ENCODE measurements around the gene OSCP1.

The OSCP1 gene

DNA sequence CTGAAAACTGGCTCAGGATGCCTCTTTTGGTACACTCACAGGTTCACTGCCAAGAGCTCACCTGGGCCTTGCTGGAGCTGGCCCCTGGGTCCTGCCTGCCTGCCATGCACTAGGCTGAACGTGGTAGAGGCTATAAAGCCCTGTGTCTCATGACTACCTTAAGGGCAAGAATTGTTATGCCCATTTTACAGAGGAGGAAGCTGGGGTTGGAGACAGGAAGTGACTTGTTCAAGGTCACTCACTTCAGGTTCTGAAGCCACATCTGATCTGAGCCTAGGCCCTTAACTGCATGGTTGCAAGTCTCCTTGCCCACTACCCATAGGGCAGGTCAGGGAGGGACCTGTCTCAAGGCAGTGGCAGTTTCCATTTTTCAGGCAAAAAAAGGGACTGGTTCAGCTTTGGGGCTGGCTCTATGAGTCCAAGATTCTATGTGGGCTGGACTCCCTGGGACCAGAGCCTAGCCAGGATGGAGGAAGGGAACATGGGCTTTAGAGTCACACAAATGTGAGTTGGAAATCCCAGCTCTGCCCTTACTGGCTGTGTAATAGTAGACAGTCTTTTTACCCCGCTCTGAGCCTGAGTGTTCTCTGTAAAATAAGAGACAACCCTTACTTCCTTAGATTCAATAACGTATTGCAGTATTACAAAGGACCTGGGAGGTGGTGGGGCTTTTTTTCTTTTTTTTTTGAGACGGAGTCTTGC is 72.3 kb downstream of the OSCP1 start:
- Histone ChIP-seq H2AFZ (ENCODE audit: low read depth, low read length) (no peak overlapping the region), H3K9me3 (ENCODE audit: low read length) (no peaks in the 10 kb centered on the region), H3K27me3 (ENCODE audit: insufficient read depth, low read length) (no peaks in the 10 kb centered on the region), H3K4me1 (ENCODE audit: insufficient read depth, low read length) (peaks cover 22% of the 10 kb centered on the region), H3K4me3 (ENCODE audit: low read length) (no peak overlapping the region), H3K36me3 (ENCODE audit: insufficient read depth, low read length) (peaks cover 11% of the 10 kb centered on the region)

DNA sequence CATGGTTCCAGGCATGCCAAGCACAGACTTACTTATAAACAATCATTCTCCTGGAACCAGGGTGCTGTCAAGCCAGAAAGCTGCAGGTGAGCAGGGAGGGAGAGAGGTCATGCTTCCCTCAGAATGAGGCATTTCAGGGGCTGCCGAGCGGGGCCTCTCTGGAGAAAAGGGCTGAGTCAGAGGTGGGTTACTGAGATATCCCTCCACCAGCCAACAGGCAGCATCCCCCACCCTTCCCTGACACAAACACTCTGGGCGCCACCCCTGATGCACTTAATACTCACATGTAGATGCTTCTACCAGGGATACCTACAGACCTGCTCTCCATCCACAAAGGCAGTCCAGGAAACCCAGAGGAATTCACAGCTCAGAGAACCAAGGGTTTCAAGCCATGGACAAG is 77.6 kb downstream of the OSCP1 start:
- H3K27me3 ChIP-seq (ENCODE audit: insufficient read depth, low read length): no peaks in the 10 kb centered on the region
- no peak overlapping the region for H3K4me3 ChIP-seq (ENCODE audit: low read length)
- H3K36me3 ChIP-seq (ENCODE audit: insufficient read depth, low read length): peaks cover 8% of the 10 kb centered on the region
- H3K9me3 ChIP-seq (ENCODE audit: low read length): no peaks in the 10 kb centered on the region
- H2AFZ ChIP-seq (ENCODE audit: low read depth, low read length): no peak overlapping the region
- H3K4me1 ChIP-seq (ENCODE audit: insufficient read depth, low read length): peaks cover 30% of the 10 kb centered on the region

DNA sequence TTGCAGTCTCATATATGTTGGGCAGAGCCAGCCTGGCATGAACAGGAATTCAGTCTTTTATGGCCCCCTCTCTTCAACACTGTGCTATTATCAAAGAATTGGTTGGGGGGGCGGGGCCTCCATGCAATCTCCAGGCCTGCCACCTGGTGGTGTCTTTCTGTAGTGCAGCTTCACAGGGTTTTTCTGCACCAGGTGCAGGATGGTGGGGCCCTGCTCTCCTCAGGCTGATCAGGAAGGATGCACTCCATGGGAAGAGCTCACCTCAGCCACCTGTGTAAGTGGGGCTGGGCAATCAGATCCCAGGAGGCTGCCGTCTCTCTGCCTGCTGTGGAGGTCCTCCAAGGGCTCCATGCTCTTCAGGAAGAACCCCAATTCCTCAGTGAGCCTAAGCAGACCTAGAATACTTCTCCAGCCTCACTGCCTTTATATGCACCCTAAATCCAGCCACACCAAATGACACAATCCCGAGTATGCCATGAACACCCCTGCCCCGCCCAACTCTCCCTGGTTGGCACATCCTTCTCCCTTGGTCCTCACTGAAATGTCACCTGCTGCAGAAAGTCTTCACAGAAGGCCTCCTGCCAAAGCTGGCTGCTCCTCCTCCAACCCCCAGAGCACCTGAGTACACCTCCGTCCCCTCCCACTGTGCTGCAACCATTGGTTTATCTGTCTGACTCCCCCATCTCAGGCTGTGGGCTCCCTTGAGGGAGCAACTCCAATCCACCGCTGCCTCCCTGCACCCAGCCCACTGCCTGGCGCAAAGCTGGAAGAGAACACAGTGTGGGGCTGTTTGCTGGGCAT is 81.0 kb downstream of the OSCP1 start:
- Histone ChIP-seq H2AFZ (ENCODE audit: low read depth, low read length) (no peak overlapping the region), H3K27me3 (ENCODE audit: insufficient read depth, low read length) (no peaks in the 10 kb centered on the region), H3K4me1 (ENCODE audit: insufficient read depth, low read length) (peaks cover 29% of the 10 kb centered on the region)

More for the DNA sequence above, 81.0 kb downstream of the OSCP1 start:
- Histone ChIP-seq H3K36me3 (ENCODE audit: insufficient read depth, low read length) (peaks cover 5% of the 10 kb centered on the region), H3K4me3 (ENCODE audit: low read length) (no peak overlapping the region), H3K9me3 (ENCODE audit: low read length) (no peaks in the 10 kb centered on the region)

All from neuron (in vitro differentiated cells).